Stimulated activated CD4-positive, alpha-beta T cell treated with anti-CD3 and anti-CD28 coated beads, Interleukin-2, amount 100 ng/mL, for 4 hours (primary cell): ENCODE measurements around the gene BOD1L1.

Source experiments
- DNase-seq: peaks from one replicate; pipeline ENCODE4 v3.0.0-alpha.2; 2020; ENCODE audit warnings: low read depth

The BOD1L1 gene

DNA sequence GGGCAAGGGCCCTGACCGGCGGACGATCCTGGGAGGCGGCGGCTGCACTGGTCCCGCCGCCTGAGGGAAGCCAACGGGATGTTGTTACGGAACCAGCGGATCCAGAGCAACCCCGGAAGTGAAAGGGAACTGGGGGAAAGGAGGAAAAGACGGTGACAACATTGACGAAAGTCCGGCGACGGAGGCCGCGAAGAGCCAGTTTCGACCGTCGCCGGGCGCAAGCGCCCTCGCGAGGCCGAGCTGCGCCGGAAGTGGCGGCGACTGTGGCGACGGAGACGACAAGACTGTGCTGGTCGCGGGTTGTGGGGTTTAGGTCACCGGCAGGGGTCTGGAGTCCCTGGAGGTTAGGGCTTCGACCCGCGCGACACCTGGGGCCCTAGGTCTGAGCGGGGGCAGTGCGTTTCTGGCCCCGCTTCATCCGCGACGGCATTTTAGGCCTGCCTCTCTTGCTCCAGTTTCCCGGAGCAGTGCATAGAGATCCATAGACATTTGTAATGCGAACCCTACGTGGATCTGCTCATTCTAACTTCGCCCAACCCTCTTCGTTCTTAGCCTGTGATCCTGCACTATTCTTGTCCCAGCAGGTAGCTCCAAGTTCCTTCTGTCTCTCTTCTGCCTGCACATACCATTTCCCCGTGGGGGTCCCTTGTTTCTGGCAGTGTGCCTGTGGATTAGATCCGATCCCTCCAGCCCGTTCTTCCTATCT lies at the start of gene BOD1L1:
Gene BOD1L1, minus strand, starts transcription at position 120 of the 706 bp plus-strand sequence. CDS start 138 bp downstream, outside the sequence.
- peak; percentile 64 for DNase-seq

DNA sequence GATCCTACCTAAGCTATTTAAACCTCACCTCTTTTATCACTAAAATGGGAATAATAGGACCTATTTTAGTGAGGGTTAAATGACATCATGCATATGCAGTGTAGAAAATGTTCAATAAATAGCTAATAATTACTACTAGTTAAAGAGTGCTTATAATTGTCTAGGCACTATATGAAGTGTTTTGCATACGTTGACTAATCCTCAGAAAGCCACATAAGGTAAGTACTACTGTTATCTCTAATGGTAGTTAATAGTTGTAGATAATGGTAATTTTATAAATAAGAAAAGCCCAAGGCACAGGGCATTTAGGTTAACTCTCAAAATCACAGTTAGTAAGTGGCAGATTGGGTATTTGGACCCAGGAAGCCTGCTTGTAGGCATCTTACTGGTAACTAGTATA lies 47.4 kb upstream of the BOD1L1 start:
- DNase-seq, result no peak

DNA sequence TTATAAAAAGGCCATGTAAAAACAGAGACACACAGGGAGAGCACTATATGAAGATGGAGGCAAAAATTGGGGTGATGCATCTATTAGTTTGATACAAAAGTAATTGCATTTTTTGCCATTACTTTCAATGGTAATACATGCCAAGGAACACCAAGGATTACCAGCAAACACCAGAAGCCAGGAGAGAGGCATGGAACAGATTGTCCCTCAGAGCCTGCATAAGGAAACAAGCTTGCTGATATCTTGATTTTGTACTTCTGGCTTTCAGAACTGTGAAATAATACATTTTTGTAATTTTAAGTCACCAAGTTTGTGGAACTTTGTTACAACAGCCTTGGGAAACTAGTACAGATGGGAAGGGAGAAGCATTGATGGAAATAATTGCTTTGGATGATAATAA lies 45.6 kb upstream of the BOD1L1 start:
- DNase-seq, result no peak

GRCh38 chr4:13670456-13671160 lies 43.1 kb upstream of the BOD1L1 start:
- no peak for DNase-seq

DNA sequence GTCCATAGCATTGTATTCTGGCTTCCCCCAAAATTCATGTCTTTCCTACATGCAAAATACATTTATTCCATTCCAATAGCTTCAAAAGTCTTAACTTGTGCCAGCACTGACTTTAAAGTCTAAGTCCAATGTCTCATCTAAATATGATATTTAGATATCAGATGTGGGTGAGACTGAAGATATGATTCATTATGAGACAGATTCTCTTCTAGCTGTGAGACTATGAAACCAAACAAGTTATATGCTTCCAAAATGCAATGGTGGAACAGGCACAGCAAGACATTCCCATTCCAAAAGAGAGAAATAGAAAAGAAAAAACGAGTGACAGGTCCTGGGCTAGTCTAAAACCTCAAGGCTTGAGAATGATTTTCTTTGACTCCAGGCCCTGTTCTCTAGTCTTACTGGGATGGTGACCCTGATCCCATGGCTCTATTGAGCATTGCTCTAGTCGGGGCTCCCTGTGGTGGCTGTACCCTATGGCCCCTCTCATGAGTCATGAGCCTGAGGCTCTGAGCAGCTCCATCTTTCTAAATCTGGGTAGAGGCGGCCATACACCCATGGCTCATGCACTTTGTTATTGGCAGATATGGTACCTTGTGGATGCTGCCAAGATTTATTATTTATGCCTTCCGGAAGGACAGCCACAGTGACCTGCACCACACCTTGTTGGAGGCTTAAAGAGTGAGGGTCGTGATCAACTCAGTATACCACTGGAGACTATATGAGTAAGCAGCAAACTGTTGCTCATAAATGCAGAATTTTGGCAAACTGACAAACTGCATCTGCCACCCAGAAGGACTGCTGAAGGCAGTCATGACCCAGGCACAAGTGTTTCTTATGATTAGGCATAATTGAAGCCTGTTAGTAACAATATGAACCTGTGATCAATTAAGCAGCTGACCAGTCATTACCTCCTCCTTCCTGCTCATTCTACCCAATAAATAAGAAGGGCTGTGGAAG lies 38.5 kb upstream of the BOD1L1 start:
- no peak for DNase-seq

DNA sequence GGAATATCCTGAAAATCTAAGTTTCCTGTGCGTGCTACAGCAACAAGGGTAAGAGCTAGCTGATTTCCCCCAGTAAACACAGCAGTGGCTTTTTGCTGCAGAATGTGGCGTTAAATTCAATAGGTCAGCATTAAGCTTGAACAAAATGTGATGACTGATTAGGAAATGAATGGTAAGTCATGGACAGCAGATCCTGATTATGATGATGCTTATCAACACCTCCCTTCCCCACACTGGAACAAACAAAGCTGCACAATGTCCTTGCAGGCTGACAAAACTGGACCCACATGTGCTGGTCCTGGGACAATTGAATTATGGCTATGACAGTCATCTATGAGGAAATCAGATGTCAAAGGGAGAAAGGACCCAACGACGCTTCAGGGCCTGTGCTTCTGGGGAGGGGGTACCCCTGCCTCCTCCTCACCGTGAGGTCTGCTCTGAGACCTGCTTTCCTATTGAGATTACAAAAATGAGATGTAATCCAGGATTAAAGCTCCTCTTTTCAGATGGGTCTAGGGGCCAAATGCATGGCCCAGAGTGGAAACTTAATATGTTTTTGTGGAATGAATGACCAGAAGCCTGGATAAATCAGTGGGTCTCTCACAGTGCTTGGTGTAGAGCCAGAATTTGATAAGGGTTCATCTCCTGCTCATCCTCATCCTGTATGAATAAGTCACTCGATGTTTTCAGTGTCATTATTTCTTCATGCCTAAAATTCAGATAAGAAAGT lies 32.0 kb upstream of the BOD1L1 start:
- no peak for DNase-seq

- peak; percentile 64 for DNase-seq
Measured at GRCh38 chr4:13656569-13657405, 29.3 kb upstream of the BOD1L1 start.

- DNase-seq, result peak; percentile 58
Measured at GRCh38 chr4:13654162-13654797, 26.8 kb upstream of the BOD1L1 start.

DNA sequence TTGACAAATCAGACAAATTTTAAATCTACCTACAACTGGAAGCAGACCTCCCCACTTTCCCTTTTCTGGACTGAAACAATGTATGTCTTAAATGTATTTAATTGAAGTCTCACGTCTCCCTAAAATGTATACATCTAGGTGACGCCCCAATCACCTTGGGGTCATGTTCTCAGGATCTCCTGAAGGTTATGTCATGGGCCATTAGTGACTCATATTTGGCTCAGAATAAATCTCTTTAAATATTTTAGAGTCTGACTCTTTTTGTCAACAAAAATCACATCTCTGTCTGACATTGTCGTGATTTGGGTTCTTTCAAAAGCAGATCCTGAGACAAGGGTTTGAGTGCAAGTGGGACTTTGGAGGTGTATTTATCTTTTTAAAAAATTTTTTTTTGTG lies 26.2 kb upstream of the BOD1L1 start:
- DNase-seq, result no peak

GRCh38 chr4:13647031-13647430 lies 19.5 kb upstream of the BOD1L1 start:
- DNase-seq, result no peak

GRCh38 chr4:13645075-13645474 lies 17.6 kb upstream of the BOD1L1 start:
- no peak for DNase-seq

- DNase-seq, result no peak
Measured at GRCh38 chr4:13642170-13642950, 14.8 kb upstream of the BOD1L1 start.

- DNase-seq, result no peak
Measured at GRCh38 chr4:13641084-13641483, 13.6 kb upstream of the BOD1L1 start.

- DNase-seq, result no peak
Measured at GRCh38 chr4:13640149-13640940, 12.8 kb upstream of the BOD1L1 start.

GRCh38 chr4:13635286-13635799 lies 7.8 kb upstream of the BOD1L1 start:
- DNase-seq, result no peak

DNA sequence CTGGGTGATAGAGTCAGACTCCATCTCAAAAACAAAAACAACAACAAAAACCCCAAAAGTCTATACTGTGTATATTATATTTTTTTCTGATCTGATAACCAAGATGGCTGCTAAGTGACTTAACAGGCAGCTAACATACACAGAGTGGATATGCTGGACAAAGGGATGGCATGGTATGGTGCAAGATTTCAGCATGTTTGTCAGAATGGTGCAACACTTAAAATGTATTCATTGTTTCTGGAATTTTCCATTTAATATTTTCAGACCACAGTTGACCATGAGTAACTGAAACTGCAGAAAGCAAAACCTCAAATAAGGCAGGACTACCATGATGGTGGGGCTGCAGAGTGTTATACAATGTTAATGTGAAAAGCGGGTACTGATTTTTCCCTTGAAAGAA lies 6.1 kb upstream of the BOD1L1 start:
- no peak for DNase-seq

DNA sequence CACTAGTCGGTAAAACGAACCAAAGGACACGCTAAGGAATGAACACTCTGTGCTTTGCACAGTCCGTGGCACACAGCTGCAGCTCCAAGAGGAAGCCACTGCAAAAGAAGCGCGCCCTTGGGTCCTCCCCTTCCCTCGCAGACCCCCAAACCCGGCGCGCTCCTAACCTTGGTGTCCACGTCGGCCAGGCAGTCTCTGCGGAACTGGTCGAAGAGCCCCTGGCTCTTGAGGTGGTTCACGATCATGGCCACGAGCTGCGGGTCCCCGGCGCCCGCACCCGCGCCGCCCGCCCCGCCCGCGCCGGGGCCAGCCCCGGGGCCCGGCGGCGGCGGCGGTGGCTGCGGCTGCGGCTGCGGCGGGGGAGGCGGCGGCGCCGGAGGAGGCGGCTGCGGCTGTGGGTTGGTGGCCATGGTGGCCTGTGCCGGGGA lies 333 bp downstream of the BOD1L1 start:
- no peak for DNase-seq

DNA sequence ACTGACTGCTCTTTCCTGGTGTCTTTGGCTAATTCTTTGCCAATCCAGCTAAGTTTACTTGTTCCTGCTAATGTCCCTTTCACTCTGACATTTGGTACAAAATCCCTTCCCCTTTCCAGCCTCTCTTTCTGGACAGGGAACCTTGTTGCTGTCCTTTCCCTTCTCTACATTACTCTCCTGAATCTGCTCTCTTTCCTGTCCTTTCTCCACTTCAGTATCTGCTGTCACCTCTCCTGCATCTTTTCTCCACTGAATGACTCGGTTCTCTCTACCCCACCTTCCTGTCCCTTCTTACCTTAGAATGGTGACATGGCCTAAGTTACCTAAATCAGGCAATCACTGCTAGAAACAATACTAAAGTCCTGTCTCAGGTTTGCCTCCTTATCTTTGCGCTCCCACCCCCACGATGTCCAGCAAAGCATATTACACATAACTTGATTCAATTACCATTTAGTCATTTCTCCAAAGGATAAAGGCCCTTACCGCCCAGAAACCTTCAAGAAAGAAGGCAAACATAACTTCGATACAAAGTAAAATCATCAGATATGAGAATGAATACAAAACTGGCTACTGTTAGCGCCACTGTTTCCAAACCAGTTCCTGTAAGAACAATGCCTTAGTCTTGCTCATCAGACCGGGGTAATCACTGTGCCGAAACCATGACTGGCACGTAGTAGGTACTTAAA lies 890 bp downstream of the BOD1L1 start:
- DNase-seq, result no peak
